ENCODE data around the gene ZNF341.
"Not testable (repeated sequence)": the region's sequence is repeated elsewhere in the genome, so short reads cannot be mapped to it uniquely, and the experiment has no call there.

The ZNF341 gene

GRCh38 chr20:33773412-33774089 is 41.8 kb downstream of the ZNF341 start:
- DNase-seq: no peak

- no peak for DNase-seq
These were observed 46.0 kb downstream of the ZNF341 start for GRCh38 chr20:33777816-33778215.

GRCh38 chr20:33781133-33781532 is 49.3 kb downstream of the ZNF341 start:
- no peak for DNase-seq

GRCh38 chr20:33781945-33782344 is 50.1 kb downstream of the ZNF341 start:
- no peak for DNase-seq

- no peak for DNase-seq
These were observed 51.5 kb downstream of the ZNF341 start for GRCh38 chr20:33783256-33783655.

GRCh38 chr20:33783818-33784217 is 52.0 kb downstream of the ZNF341 start:
- no peak for DNase-seq

- DNase-seq: no peak
These were observed 52.4 kb downstream of the ZNF341 start for GRCh38 chr20:33784225-33784624.

GRCh38 chr20:33785503-33785902 is 53.7 kb downstream of the ZNF341 start:
- no peak for DNase-seq

- no peak for DNase-seq
These were observed 55.6 kb downstream of the ZNF341 start for GRCh38 chr20:33787253-33787891.

GRCh38 chr20:33788351-33789049 is 56.7 kb downstream of the ZNF341 start:
- no peak for DNase-seq

GRCh38 chr20:33789109-33789857 is 57.5 kb downstream of the ZNF341 start:
- no peak for DNase-seq

- no peak for DNase-seq
These were observed 58.0 kb downstream of the ZNF341 start for GRCh38 chr20:33789858-33790182.

- DNase-seq: no peak
These were observed 58.8 kb downstream of the ZNF341 start for GRCh38 chr20:33790566-33790965.

GRCh38 chr20:33791021-33791420 is 59.2 kb downstream of the ZNF341 start:
- no peak for DNase-seq

GRCh38 chr20:33791540-33791939 is 59.7 kb downstream of the ZNF341 start:
- DNase-seq: no peak

- no peak for DNase-seq
These were observed 60.3 kb downstream of the ZNF341 start for GRCh38 chr20:33791959-33792597.

- DNase-seq: not testable (repeated sequence)
These were observed 60.8 kb downstream of the ZNF341 start for GRCh38 chr20:33792598-33792989.

GRCh38 chr20:33793011-33793931 is 61.5 kb downstream of the ZNF341 start:
- no peak for DNase-seq

- DNase-seq: no peak
These were observed 64.6 kb downstream of the ZNF341 start for GRCh38 chr20:33796263-33796906.

- DNase-seq: no peak
These were observed 65.2 kb downstream of the ZNF341 start for GRCh38 chr20:33796907-33797544.

GRCh38 chr20:33798444-33798843 is 66.6 kb downstream of the ZNF341 start:
- DNase-seq: no peak
